Measurements from ENCODE around the gene COMP. TPM values are rescaled to one million over a fixed set of nuclear protein-coding genes. Genes with fewer than 3 reads are reported as not detected.

Gene COMP
- total RNA-seq, 1 experiment from 2014 or later, result not detected

DNA sequence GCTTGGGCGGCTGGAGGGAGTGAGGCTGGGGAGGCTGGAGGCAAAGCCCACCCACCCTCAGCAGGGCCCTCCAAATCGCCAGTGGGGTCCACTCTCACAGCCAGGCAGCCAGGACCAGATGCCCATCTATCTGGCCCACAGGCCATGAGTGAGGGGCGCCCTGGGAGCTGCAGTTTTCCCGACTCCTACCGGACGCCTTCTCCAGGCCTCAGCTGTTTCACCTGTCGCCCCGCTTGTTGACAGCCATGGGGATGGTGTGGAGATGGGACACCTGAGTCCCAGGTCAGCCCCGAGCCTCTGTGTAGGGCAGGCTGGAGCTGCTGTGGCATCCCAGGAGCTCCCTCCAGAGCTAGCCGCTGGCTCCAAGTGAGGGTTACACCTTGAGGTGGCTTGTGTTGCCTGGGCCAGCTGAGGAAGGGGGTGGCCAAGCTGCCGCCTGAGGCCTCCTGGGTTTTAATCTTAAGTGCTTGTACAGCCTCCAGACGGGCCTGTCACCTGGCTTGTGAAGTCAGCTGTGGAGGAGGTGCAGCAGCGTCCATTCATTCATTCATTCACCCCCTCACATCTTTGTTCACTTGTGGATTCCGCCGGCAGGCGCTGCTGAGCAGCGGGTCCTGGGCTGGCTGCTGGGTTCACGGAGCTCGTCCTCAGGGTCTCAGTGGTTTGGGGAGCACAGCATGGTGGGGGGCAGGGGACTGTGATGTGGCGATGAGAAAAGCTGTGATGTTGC is 52.0 kb downstream of the COMP start:
- no peak overlapping the region for H2AFZ ChIP-seq (ENCODE audit: low read depth, low read length, poor library complexity, severe bottlenecking)
- intact Hi-C loops (cut with micrococcal nuclease), result no loop called here
- H3K9me3 ChIP-seq (ENCODE audit: control insufficient read depth in 1 of 2, insufficient read depth in 1 of 2, low read depth in 1 of 2, low read length in 2 of 2), result no peaks in the 10 kb centered on the region
- TF ChIP-seq CBX3 (IDR thresholded peaks at IDR 0.05; ENCODE audit: low read depth) (no peak), ZNF274 (IDR thresholded peaks at IDR 0.05; ENCODE audit: low read depth, low read length) (no peak), YY1 (IDR thresholded peaks at IDR 0.05; ENCODE audit: extremely low read depth, insufficient replicate concordance, low read depth, low read length) (no peak), SP1 (IDR thresholded peaks at IDR 0.05; ENCODE audit: low read depth) (no peak), JUND (IDR thresholded peaks at IDR 0.05) (no peak), CEBPB (IDR thresholded peaks at IDR 0.05; ENCODE audit: low read depth) (no peak), EGR1 (IDR thresholded peaks at IDR 0.05; ENCODE audit: low read depth) (no peak), ZFX (IDR thresholded peaks at IDR 0.05) (no peak), POLR2AphosphoS5 (IDR thresholded peaks at IDR 0.05; ENCODE audit: low read depth, low read length) (no peak), EZH2phosphoT487 (IDR thresholded peaks at IDR 0.05; ENCODE audit: borderline replicate concordance) (no peak), SIN3A (IDR thresholded peaks at IDR 0.05; ENCODE audit: low read depth) (no peak)
- TF ChIP-seq, protein P1, sequence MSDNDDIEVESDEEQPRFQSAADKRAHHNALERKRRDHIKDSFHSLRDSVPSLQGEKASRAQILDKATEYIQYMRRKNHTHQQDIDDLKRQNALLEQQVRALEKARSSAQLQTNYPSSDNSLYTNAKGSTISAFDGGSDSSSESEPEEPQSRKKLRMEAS (IDR thresholded peaks at IDR 0.05), result no peak
- TF ChIP-seq, protein P2, sequence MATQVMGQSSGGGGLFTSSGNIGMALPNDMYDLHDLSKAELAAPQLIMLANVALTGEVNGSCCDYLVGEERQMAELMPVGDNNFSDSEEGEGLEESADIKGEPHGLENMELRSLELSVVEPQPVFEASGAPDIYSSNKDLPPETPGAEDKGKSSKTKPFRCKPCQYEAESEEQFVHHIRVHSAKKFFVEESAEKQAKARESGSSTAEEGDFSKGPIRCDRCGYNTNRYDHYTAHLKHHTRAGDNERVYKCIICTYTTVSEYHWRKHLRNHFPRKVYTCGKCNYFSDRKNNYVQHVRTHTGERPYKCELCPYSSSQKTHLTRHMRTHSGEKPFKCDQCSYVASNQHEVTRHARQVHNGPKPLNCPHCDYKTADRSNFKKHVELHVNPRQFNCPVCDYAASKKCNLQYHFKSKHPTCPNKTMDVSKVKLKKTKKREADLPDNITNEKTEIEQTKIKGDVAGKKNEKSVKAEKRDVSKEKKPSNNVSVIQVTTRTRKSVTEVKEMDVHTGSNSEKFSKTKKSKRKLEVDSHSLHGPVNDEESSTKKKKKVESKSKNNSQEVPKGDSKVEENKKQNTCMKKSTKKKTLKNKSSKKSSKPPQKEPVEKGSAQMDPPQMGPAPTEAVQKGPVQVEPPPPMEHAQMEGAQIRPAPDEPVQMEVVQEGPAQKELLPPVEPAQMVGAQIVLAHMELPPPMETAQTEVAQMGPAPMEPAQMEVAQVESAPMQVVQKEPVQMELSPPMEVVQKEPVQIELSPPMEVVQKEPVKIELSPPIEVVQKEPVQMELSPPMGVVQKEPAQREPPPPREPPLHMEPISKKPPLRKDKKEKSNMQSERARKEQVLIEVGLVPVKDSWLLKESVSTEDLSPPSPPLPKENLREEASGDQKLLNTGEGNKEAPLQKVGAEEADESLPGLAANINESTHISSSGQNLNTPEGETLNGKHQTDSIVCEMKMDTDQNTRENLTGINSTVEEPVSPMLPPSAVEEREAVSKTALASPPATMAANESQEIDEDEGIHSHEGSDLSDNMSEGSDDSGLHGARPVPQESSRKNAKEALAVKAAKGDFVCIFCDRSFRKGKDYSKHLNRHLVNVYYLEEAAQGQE (IDR thresholded peaks at IDR 0.05; ENCODE audit: low read depth), result no peak
- no peaks in the 10 kb centered on the region for H4K20me1 ChIP-seq (ENCODE audit: insufficient read depth)
- H3K4me2 ChIP-seq (ENCODE audit: low read length), result no peak overlapping the region
- no peaks in the 10 kb centered on the region for H3K4me1 ChIP-seq (ENCODE audit: control insufficient read depth in 1 of 2, insufficient read depth in 2 of 2, low read length in 2 of 2)
- no peak overlapping the region for H3K27ac ChIP-seq (ENCODE audit: low read depth, low read length)
- no peak overlapping the region for H3K4me3 ChIP-seq (replicated peaks in 1 of 2; ENCODE audit: low read depth in 1 of 2, low read length in 2 of 2)
- DNase-seq (ENCODE audit: low read depth, low spot score) (no peak), ATAC-seq (no peak)
- H3K27me3 ChIP-seq (ENCODE audit: insufficient read depth, low read length), result no peaks in the 10 kb centered on the region
- H3K9me2 ChIP-seq (ENCODE audit: insufficient read depth), result no peaks in the 10 kb centered on the region
- H3K9ac ChIP-seq (ENCODE audit: low read length), result no peak overlapping the region
- no TSS peak for BruUV-seq (replicated peaks)
- POLR2A ChIA-PET, result no interaction called here
- H3K36me3 ChIP-seq (ENCODE audit: control insufficient read depth in 1 of 2, insufficient read depth in 2 of 2, low read length in 2 of 2), result no peaks in the 10 kb centered on the region
- RAD21 ChIA-PET (ENCODE audit: low non-redundant PET in 1 of 2, low total read pairs in 2 of 2, uncharacterized antibody in 2 of 2, unreplicated experiment in 2 of 2), result no interaction called here
- CTCF ChIA-PET, result no interaction called here
- no peaks in the 10 kb centered on the region for H3K79me2 ChIP-seq (ENCODE audit: insufficient read depth, low read length)

All from HCT116 (cell line).